HG03135 (cell line): Measurements from ENCODE around the gene NINJ1.
"Not testable (repeated sequence)": the region's sequence is repeated elsewhere in the genome, so short reads cannot be mapped to it uniquely, and the experiment has no call there.

Source experiments
- ATAC-seq: cut with Tn5 transposase; IDR thresholded peaks from one replicate; pipeline ENCODE4 v1.9.1; 2021; ENCODE audit warnings: mild to moderate bottlenecking, moderate library complexity; ENCODE audit not compliant: unreplicated experiment

The NINJ1 gene

GRCh38 chr9:93161786-93162562 is 27.9 kb upstream of the NINJ1 start:
- ATAC-seq, result no peak

- peak; percentile 75 for ATAC-seq
Observed at GRCh38 chr9:93159601-93160471, 25.8 kb upstream of the NINJ1 start.

- peak; percentile 58 for ATAC-seq
Observed at GRCh38 chr9:93156475-93157008, 22.5 kb upstream of the NINJ1 start.

GRCh38 chr9:93155716-93156474 is 21.8 kb upstream of the NINJ1 start:
- ATAC-seq, result no peak

GRCh38 chr9:93154293-93154903 is 20.3 kb upstream of the NINJ1 start:
- ATAC-seq, result no peak

- ATAC-seq, result no peak
Observed at GRCh38 chr9:93151097-93151784, 17.2 kb upstream of the NINJ1 start.

- ATAC-seq, result no peak
Observed at GRCh38 chr9:93149361-93149760, 15.3 kb upstream of the NINJ1 start.

GRCh38 chr9:93148721-93149120 is 14.7 kb upstream of the NINJ1 start:
- ATAC-seq, result no peak

- no peak for ATAC-seq
Observed at GRCh38 chr9:93147632-93148031, 13.6 kb upstream of the NINJ1 start.

- ATAC-seq, result not testable (repeated sequence)
Observed at GRCh38 chr9:93146696-93147095, 12.6 kb upstream of the NINJ1 start.

- no peak for ATAC-seq
Observed at GRCh38 chr9:93143830-93144530, 9.9 kb upstream of the NINJ1 start.

GRCh38 chr9:93141771-93142483 is 7.9 kb upstream of the NINJ1 start:
- ATAC-seq, result no peak

GRCh38 chr9:93139365-93140182 is 5.5 kb upstream of the NINJ1 start:
- no peak for ATAC-seq

- ATAC-seq, result no peak
Observed at GRCh38 chr9:93138171-93138764, 4.2 kb upstream of the NINJ1 start.

GRCh38 chr9:93137362-93137761 is 3.3 kb upstream of the NINJ1 start:
- no peak for ATAC-seq

GRCh38 chr9:93136011-93136440 is 2.0 kb upstream of the NINJ1 start:
- ATAC-seq, result no peak

- no peak for ATAC-seq
Observed at GRCh38 chr9:93134740-93135444, 841 bp upstream of the NINJ1 start.
